Large intestine (tissue), 3 donors: Measurements from ENCODE around the gene NANOS2. TPM values are rescaled to one million over a fixed set of nuclear protein-coding genes. Genes with fewer than 3 reads are reported as not detected.
"Not testable (repeated sequence)": the region's sequence is repeated elsewhere in the genome, so short reads cannot be mapped to it uniquely, and the experiment has no call there.

ENCODE experiments used
- DNase-seq, 2 donors: peaks; one replicate each; pipeline versions ENCODE4 v3.0.0 to v3.0.0-alpha.2; 2013
- H3K27ac ChIP-seq: one replicate; pipeline ENCODE4 v1.5.1; 2013; ENCODE audit warnings: low read length
- H3K27me3 ChIP-seq: 2 replicates; pipeline ENCODE4 v1.6.1; 2013; ENCODE audit warnings: low read length; ENCODE audit not compliant: control insufficient read depth, insufficient read depth
- H3K36me3 ChIP-seq: 2 replicates; pipeline ENCODE4 v1.6.1; 2013; ENCODE audit warnings: low read length; ENCODE audit not compliant: control insufficient read depth, insufficient read depth
- H3K4me1 ChIP-seq: one replicate; pipeline ENCODE4 v1.6.1; 2013; ENCODE audit warnings: low read length; ENCODE audit not compliant: control insufficient read depth, insufficient read depth
- H3K4me3 ChIP-seq: one replicate; pipeline ENCODE4 v1.5.1; 2013; ENCODE audit warnings: low read length
- H3K9me3 ChIP-seq: one replicate; pipeline ENCODE4 v1.6.1; 2013; ENCODE audit warnings: mild to moderate bottlenecking, low read depth, low read length, moderate library complexity; ENCODE audit not compliant: control insufficient read depth
- WGBS: methylation state at CpG from one replicate; pipeline ENCODE4 v1.1.5; 2013; ENCODE audit warnings: low lambda C conversion rate; ENCODE audit not compliant: insufficient coverage; 5-methylcytosine and 5-hydroxymethylcytosine counted together
- polyA plus RNA-seq: library from polyadenylated mRNA; unstranded; fragments of 120-200 nt; gene quantifications from one replicate; pipeline ENCODE4 v1.2.1, GENCODE V29; 2013

Gene NANOS2
- polyA plus RNA-seq, 1 donor, result not detected

- 14% methylated on average over 2 of the region's 4 CpGs for WGBS
- H3K4me3 ChIP-seq, result peak overlapping the region; percentile 47
- no peaks in the 10 kb centered on the region for H3K9me3 ChIP-seq
- peaks cover 14% of the 10 kb centered on the region for H3K36me3 ChIP-seq
- H3K4me1 ChIP-seq, result peaks cover 59% of the 10 kb centered on the region
- H3K27me3 ChIP-seq, result no peaks in the 10 kb centered on the region
- no peak for DNase-seq
- H3K27ac ChIP-seq, result peak overlapping the region; percentile 76
These were observed 38.5 kb downstream of the NANOS2 start for GRCh38 chr19:45876161-45876410.

GRCh38 chr19:45874620-45874966 is 40.0 kb downstream of the NANOS2 start:
- no peaks in the 10 kb centered on the region for H3K27me3 ChIP-seq
- no peak overlapping the region for H3K27ac ChIP-seq
- H3K4me1 ChIP-seq, result peaks cover 49% of the 10 kb centered on the region
- H3K4me3 ChIP-seq, result no peak overlapping the region
- no CpG with 5 or more reads among the region's 7 CpGs for WGBS
- H3K9me3 ChIP-seq, result no peaks in the 10 kb centered on the region
- no peak for DNase-seq
- peaks cover 14% of the 10 kb centered on the region for H3K36me3 ChIP-seq

DNA sequence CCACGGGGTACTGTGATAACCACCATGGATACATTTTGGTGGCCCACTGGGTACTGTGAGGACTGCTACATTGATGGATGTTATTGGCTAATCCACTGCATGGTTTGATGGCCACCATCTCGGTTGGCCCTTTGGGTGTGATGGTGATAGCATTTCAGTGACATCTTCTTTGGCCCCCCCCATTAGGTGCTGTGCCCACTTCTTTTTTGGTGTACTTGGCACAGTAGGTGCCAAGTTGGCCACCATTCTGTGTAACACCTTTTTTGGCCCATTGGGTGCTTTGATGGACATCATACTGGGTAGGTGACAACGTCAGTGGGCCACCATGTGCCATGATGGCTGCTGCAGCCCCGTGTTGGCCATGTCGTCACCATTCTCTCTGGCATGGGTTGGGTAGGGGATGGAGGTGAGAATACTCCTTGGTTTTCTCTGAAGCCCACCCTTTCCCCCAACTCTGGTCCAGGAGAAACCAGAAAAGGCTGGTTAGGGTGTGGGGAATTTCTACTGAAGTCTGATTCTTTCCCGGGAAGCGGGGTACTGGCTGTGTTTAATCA is 41.3 kb downstream of the NANOS2 start:
- Histone ChIP-seq H3K36me3 (peaks cover 14% of the 10 kb centered on the region), H3K9me3 (no peaks in the 10 kb centered on the region), H3K27ac (no peak overlapping the region), H3K4me3 (no peak overlapping the region), H3K27me3 (no peaks in the 10 kb centered on the region), H3K4me1 (peaks cover 43% of the 10 kb centered on the region)
- 60% methylated on average over 1 of the region's 7 CpGs for WGBS
- DNase-seq, result no peak

GRCh38 chr19:45872095-45872919 is 42.3 kb downstream of the NANOS2 start:
- Histone ChIP-seq H3K4me1 (peaks cover 34% of the 10 kb centered on the region), H3K27me3 (no peaks in the 10 kb centered on the region), H3K4me3 (no peak overlapping the region), H3K27ac (no peak overlapping the region), H3K36me3 (peaks cover 14% of the 10 kb centered on the region), H3K9me3 (no peaks in the 10 kb centered on the region)
- DNase-seq, result no peak
- WGBS, result no CpG with 5 or more reads among the region's 34 CpGs

DNA sequence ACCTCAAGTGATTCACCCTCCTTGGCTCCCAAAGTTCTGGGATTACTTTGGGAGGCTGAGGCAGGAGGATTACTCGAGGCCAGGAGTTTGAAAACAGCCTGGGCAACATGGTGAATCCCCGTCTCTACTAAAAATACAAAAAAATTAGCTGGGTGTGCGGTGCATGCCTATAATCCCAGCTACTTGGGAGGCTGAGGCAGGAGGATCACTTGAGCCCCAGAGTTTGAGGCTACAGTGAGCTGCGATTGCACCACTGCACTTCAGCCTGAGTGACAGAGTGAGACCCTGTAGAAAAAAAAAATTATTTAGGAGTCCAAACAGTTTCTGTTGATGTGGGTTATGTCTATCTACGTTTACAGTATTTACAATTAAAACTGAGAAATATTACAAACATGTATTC is 43.8 kb downstream of the NANOS2 start:
- 100% methylated on average over 1 of the region's 5 CpGs for WGBS
- Histone ChIP-seq H3K4me1 (peaks cover 26% of the 10 kb centered on the region), H3K27me3 (no peaks in the 10 kb centered on the region), H3K36me3 (peaks cover 14% of the 10 kb centered on the region), H3K9me3 (no peaks in the 10 kb centered on the region), H3K27ac (no peak overlapping the region), H3K4me3 (no peak overlapping the region)
- DNase-seq, result no peak

GRCh38 chr19:45867241-45867640 is 47.3 kb downstream of the NANOS2 start:
- 86% methylated on average over 1 of the region's 4 CpGs for WGBS
- not testable (repeated sequence) for H3K36me3 ChIP-seq, DNase-seq, H3K4me1 ChIP-seq, H3K9me3 ChIP-seq
- Histone ChIP-seq H3K4me3 (peak overlapping the region; percentile 84), H3K27ac (peak overlapping the region; percentile 74), H3K27me3 (peaks cover 18% of the 10 kb centered on the region)

DNA sequence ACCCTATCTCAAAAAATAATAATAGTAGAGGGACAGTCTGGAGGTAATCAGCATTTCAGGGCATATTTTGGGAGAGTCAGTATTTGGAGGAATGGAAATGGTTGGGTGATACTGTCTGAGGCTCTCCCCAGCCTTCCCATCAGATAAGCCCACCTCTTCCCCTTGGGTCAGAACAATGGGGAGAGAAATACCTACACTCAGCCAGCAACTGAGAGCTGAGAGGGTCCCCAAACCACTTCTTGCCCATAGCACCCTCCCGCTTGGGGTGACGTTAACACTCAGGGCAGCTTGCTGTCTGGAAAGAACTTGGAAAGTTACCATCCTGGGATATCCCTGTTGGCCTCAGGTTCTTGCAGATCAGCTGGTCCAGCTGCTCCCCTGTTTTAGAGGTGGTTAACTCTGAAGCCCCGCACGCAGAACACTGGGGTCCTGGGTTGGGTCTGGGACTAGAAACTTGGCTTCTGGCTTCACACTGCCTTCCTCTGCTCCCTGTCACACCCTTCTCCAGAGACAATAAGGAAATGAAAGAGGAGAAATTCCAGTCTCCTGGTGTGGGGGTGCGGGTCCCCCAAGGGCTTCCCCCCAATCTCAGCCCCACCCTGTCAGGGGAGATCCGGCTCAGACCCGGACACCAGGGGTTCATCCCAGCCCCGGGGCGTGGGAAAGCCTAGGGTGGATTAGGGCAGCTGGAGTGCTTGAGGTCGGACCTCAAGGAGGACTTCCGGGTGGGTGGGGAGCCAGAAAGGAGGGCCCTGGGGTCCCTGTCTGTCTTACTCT is 48.0 kb downstream of the NANOS2 start:
- H3K27ac ChIP-seq, result peak overlapping the region; percentile 74
- DNase-seq, result peak in 1 of 2 donors; percentile 84
- peaks cover 18% of the 10 kb centered on the region for H3K27me3 ChIP-seq
- H3K4me3 ChIP-seq, result peak overlapping the region; percentile 84
- WGBS, result no CpG with 5 or more reads among the region's 11 CpGs
- H3K36me3 ChIP-seq, result no peaks in the 10 kb centered on the region
- peaks cover 13% of the 10 kb centered on the region for H3K4me1 ChIP-seq
- no peaks in the 10 kb centered on the region for H3K9me3 ChIP-seq

- peak in 1 of 2 donors; percentile 35 for DNase-seq
- WGBS, result no CpG with 5 or more reads among the region's 9 CpGs
- peaks cover 13% of the 10 kb centered on the region for H3K4me1 ChIP-seq
- H3K9me3 ChIP-seq, result no peaks in the 10 kb centered on the region
- peaks cover 6% of the 10 kb centered on the region for H3K36me3 ChIP-seq
- peaks cover 18% of the 10 kb centered on the region for H3K27me3 ChIP-seq
- peak overlapping the region; percentile 84 for H3K4me3 ChIP-seq
- H3K27ac ChIP-seq, result peak overlapping the region; percentile 74
These were observed 49.2 kb downstream of the NANOS2 start for GRCh38 chr19:45865269-45865948.

- Histone ChIP-seq H3K4me1 (peaks cover 13% of the 10 kb centered on the region), H3K27ac (peak overlapping the region; percentile 74), H3K9me3 (no peaks in the 10 kb centered on the region), H3K4me3 (peak overlapping the region; percentile 84), H3K36me3 (peaks cover 8% of the 10 kb centered on the region), H3K27me3 (peaks cover 18% of the 10 kb centered on the region)
- DNase-seq, result no peak
- no CpG with 5 or more reads among the region's 12 CpGs for WGBS
These were observed 49.9 kb downstream of the NANOS2 start for GRCh38 chr19:45864629-45865082.
